ENCODE measurements around the gene LACTBL1. TPM values are rescaled to one million over a fixed set of nuclear protein-coding genes. Genes with fewer than 3 reads are reported as not detected.

The LACTBL1 gene, protein sequence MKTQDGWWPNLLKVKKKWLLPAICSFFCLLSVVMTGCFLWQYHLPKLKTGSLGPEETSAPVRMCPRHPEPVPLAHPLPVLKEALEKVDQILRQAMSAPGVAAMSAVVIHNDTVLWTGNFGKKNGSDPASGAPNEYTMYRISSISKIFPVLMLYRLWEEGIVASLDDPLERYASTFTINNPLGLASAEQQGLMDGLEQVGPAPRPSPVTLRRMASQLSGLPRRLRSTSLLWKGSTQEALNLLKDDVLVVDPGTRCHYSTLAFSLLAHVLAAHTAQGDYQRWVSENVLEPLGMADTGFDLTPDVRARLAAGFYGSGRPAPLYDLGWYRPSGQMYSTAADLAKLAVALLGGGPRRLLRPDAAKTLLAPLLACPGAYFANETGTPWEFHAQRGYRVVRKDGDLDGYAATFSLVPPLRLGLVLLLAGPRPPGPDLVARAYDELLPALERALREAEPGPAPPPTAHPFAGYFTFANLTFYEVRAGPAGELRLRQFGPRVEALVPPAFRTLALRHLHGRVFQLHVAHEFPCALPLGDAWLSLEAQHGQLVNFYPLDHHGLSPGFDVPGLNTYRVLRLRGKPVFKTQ
- total RNA-seq, result not detected in 2 replicates

DNA sequence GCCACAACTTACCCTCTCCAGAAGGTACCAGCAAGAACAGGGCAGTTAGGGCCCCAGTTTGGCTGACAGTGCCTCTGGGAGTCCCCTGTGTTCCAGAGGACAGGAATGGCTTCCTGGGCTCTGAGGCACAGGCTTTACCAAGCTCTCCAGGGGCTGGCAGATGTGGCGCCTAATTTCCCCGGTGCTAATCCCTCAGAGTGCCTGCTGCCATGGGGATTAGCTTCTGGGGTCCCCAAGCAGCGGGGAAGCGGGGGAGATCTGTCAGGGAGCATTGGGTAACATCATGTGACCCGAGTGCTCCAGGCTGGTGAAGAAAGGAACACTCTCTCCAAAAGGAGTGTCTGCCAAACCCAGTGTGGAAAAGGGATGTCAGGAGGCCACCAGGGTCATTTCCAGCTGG lies at the start of gene LACTBL1:
Gene LACTBL1, minus strand, starts transcription at position 107 of the 400 bp plus-strand sequence. CDS start 550 bp downstream, outside the sequence.

DNA sequence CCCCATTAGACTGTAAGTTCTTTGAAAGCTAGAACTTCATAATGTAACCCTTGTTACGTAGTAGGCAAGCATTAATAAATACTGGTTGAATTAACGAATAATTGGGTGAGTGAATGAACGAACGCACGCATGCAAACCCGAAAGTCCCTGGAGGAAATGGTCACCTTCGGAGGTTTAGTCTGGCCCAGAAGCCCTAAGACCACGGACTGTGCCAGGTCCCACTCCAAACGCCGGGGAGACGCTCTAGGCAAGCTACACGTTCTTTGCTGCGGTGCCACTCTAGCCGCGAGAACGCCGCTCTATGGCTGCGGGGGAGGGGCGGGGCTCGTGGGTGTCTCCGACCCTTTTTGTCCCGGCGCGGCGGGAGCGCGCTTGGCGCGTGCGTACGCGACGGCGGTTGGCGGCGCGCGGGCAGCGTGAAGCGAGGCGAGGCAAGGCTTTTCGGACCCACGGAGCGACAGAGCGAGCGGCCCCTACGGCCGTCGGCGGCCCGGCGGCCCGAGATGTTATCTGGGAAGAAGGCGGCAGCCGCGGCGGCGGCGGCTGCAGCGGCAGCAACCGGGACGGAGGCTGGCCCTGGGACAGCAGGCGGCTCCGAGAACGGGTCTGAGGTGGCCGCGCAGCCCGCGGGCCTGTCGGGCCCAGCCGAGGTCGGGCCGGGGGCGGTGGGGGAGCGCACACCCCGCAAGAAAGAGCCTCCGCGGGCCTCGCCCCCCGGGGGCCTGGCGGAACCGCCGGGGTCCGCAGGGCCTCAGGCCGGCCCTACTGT lies 46.6 kb upstream of the LACTBL1 start, which contains the start of gene KDM1A:
Gene KDM1A, plus strand, starts transcription at position 375 of the 769 bp plus-strand sequence. Its CDS starts 129 bp downstream, at position 504.

Other genes with a start within 250 kb of the LACTBL1 start
- gene TEX46, start 43.0 kb upstream of the LACTBL1 start, total RNA-seq, result not detected in 2 replicates
- 56.1 and 65.5 TPM in 2 replicates for gene KDM1A, start 46.6 kb upstream of the LACTBL1 start, total RNA-seq
- gene LUZP1, start 196.0 kb upstream of the LACTBL1 start, total RNA-seq, result 16.7 and 18.2 TPM in 2 replicates
- gene HTR1D, start 244.6 kb upstream of the LACTBL1 start, total RNA-seq, result not detected in 2 replicates